ENCODE results near the gene COG5. TPM values are rescaled to one million over a fixed set of nuclear protein-coding genes. Genes with fewer than 3 reads are reported as not detected.

Gene COG5
- total RNA-seq, 1 experiment from 2014 or later = 20.2 TPM

- H4K8ac ChIP-seq (replicated peaks; ENCODE audit: insufficient read length, low read depth, low read length) = no peak overlapping the region
- H2BK15ac ChIP-seq (ENCODE audit: low read depth, low read length) = no peak overlapping the region
- no peak overlapping the region for H2BK12ac ChIP-seq (ENCODE audit: insufficient read length, low read depth, low read length)
- TF ChIP-seq, protein P1, sequence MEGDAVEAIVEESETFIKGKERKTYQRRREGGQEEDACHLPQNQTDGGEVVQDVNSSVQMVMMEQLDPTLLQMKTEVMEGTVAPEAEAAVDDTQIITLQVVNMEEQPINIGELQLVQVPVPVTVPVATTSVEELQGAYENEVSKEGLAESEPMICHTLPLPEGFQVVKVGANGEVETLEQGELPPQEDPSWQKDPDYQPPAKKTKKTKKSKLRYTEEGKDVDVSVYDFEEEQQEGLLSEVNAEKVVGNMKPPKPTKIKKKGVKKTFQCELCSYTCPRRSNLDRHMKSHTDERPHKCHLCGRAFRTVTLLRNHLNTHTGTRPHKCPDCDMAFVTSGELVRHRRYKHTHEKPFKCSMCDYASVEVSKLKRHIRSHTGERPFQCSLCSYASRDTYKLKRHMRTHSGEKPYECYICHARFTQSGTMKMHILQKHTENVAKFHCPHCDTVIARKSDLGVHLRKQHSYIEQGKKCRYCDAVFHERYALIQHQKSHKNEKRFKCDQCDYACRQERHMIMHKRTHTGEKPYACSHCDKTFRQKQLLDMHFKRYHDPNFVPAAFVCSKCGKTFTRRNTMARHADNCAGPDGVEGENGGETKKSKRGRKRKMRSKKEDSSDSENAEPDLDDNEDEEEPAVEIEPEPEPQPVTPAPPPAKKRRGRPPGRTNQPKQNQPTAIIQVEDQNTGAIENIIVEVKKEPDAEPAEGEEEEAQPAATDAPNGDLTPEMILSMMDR (conservative IDR thresholded peaks at IDR 0.05) = no peak
- Mint-ChIP-seq H3K9me3 (no peaks in the 10 kb centered on the region), H3K27me3 (ENCODE audit: low read depth) (no peaks in the 10 kb centered on the region), H3K27ac (peak overlapping the region in 1 of 3 experiments; percentile 21; a peak in 1 of 7 replicates), H3K4me1 (no peaks in the 10 kb centered on the region), H3K36me3 (ENCODE audit: insufficient read depth in 1 of 3, low read depth in 3 of 3) (no peaks in the 10 kb centered on the region), H3K4me3 (no peak overlapping the region)
- H2BK20ac ChIP-seq (ENCODE audit: low read depth, low read length, poor library complexity, severe bottlenecking) = no peak overlapping the region
- H3T11ph ChIP-seq (ENCODE audit: low read length) = no peak overlapping the region
- H3K14ac ChIP-seq (ENCODE audit: insufficient read depth, low read length) = no peak overlapping the region
- H3K79me1 ChIP-seq (ENCODE audit: insufficient read depth, low read depth, low read length, poor library complexity, severe bottlenecking) = no peaks in the 10 kb centered on the region
- no peaks in the 10 kb centered on the region for H3K79me2 ChIP-seq (ENCODE audit: insufficient read depth, low read length)
- no peak overlapping the region for H3K23ac ChIP-seq (ENCODE audit: insufficient read length, low read depth, low read length)
- H4K91ac ChIP-seq (ENCODE audit: insufficient read length, low read depth, low read length) = no peak overlapping the region
- H4K20me1 ChIP-seq (ENCODE audit: control insufficient read depth, insufficient read depth, insufficient read length) = no peaks in the 10 kb centered on the region
- no peaks in the 10 kb centered on the region for H3K27me3 ChIP-seq (ENCODE audit: insufficient read depth, low read length)
- H3K56ac ChIP-seq (ENCODE audit: insufficient read length, low read depth, low read length) = no peak overlapping the region
- no peak overlapping the region for H3K18ac ChIP-seq (ENCODE audit: insufficient read length, low read depth, low read length)
- no peaks in the 10 kb centered on the region for H3K9me3 ChIP-seq (ENCODE audit: control insufficient read depth, low read depth, low read length)
- 100% methylated on average over 2 of the region's 4 CpGs for WGBS (ENCODE audit: extremely low coverage, insufficient read length, low lambda C conversion rate)
- DNase-seq = no peak
- H3K4me2 ChIP-seq (ENCODE audit: insufficient read depth, insufficient read length, low read length) = no peak overlapping the region
- H3K4ac ChIP-seq (ENCODE audit: low read depth, low read length) = no peak overlapping the region
- H3K4me1 ChIP-seq (ENCODE audit: insufficient read depth, low read length) = no peaks in the 10 kb centered on the region
- H3K23me2 ChIP-seq (ENCODE audit: insufficient read length, low read depth, low read length, poor library complexity, severe bottlenecking) = no peaks in the 10 kb centered on the region
- H2AK5ac ChIP-seq (ENCODE audit: insufficient read length, low read length) = no peak overlapping the region
- H2AFZ ChIP-seq (ENCODE audit: low read length) = no peak overlapping the region
- H4K5ac ChIP-seq (ENCODE audit: insufficient read length, low read depth, low read length) = no peak overlapping the region
- no peak overlapping the region for H3K9ac ChIP-seq (ENCODE audit: extremely low read depth, insufficient read length, low read length)
- H2BK120ac ChIP-seq (ENCODE audit: low read depth, low read length, poor library complexity, severe bottlenecking) = no peak overlapping the region
- H3K27ac ChIP-seq (ENCODE audit: insufficient read length, low read depth, low read length) = no peak overlapping the region
- no peak overlapping the region for H2BK5ac ChIP-seq (ENCODE audit: insufficient read length, low read length)
Observed at GRCh38 chr7:107373354-107373753, 190.4 kb downstream of the COG5 start.

All from H9 (cell line).